Colonic mucosa (tissue), 4 donors: Measurements from ENCODE around the gene DNMT1. TPM values are rescaled to one million over a fixed set of nuclear protein-coding genes. Genes with fewer than 3 reads are reported as not detected.

ENCODE experiments used
- DNase-seq: peaks from one replicate; pipeline ENCODE4 v3.0.0-alpha.2; 2020
- H3K27ac ChIP-seq: fragments of 200-600 bp; one replicate; pipeline ENCODE4 v1.8.0; 2021
- H3K27me3 ChIP-seq: fragments of 200-600 bp; one replicate; pipeline ENCODE4 v1.8.0; 2021
- H3K36me3 ChIP-seq: fragments of 200-600 bp; one replicate; pipeline ENCODE4 v1.8.0; 2021
- H3K4me1 ChIP-seq: fragments of 200-600 bp; one replicate; pipeline ENCODE4 v1.8.0; 2021; ENCODE audit warnings: mild to moderate bottlenecking
- H3K4me3 ChIP-seq: fragments of 200-600 bp; one replicate; pipeline ENCODE4 v1.8.0; 2021
- H3K9ac ChIP-seq, 2 donors: one replicate each; pipeline ENCODE4 v1.7.0; 2013; ENCODE audit warnings: control low read depth in 2 of 2, low read depth in 2 of 2, low read length in 2 of 2
- H3K9me3 ChIP-seq: fragments of 200-600 bp; one replicate; pipeline ENCODE4 v1.8.0; 2021
- CTCF ChIP-seq: fragments of 200-600 bp; IDR thresholded peaks from one replicate; pipeline ENCODE4 v1.8.0; 2022; ENCODE audit warnings: antibody characterized with exemption, mild to moderate bottlenecking
- intact Hi-C: fragments of 100-400 bp; cut with DNase I; formaldehyde crosslinking; loops from one replicate; pipeline ENCODE4 v1.14.1; 2022
- total RNA-seq, 2 donors: library from RNA; stranded (reverse); fragmentation: NEBNext Ultra II Directional in 1 of 2; extraction: Animal tissue kit (Norgen Biotek cat#: 25700) in 1 of 2; gene quantifications; one replicate each; pipeline ENCODE4 v1.2.1, GENCODE V29; 2021
- donor health status: healthy.
- donor health status: DM: no; HTN: no; CAD: no.
- donor health status: DM: no; HTN: no; CAD: no.

DNMT1 gene
- total RNA-seq, 2 donors from 2014 or later, result 36.3 to 139 TPM

DNA sequence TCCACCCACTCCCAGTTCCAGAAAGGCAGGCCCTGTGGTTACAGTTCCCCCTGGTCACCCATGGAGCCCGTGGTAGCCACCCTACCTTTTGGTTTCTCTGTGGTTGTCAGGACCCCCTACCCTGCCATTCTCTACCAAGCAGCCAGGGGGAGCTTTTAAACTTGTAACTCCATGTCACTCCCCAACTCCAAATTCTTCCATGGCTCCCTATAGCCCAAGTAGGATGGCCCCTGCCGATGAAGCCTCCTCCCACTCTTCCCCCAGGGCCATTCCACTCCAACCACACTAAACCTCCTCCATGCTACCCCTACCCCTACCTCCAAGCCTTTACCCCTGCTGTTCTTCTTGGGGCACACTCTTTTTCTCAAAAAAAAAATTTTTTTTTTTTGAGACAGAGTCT, 34.2 kb upstream of the DNMT1 start:
- H3K4me3 ChIP-seq, result no peak overlapping the region

GRCh38 chr19:10228393-10228792, 33.6 kb upstream of the DNMT1 start:
- intact Hi-C loops, result no loop called here
- H3K36me3 ChIP-seq, result no peaks in the 10 kb centered on the region
- no peak for TF ChIP-seq CTCF
- H3K4me1 ChIP-seq, result no peaks in the 10 kb centered on the region
- no peak overlapping the region for H3K4me3 ChIP-seq
- DNase-seq, result no peak
- H3K9ac ChIP-seq, result peak overlapping the region in 1 of 2 donors; percentile 12
- H3K27me3 ChIP-seq, result no peaks in the 10 kb centered on the region
- H3K27ac ChIP-seq, result peak overlapping the region; percentile 1
- H3K9me3 ChIP-seq, result no peaks in the 10 kb centered on the region

More for the DNA sequence above, 34.2 kb upstream of the DNMT1 start:
- Histone ChIP-seq H3K9ac (no peak overlapping the region), H3K27ac (peak overlapping the region; percentile 1), H3K27me3 (no peaks in the 10 kb centered on the region), H3K9me3 (no peaks in the 10 kb centered on the region), H3K4me1 (no peaks in the 10 kb centered on the region), H3K36me3 (no peaks in the 10 kb centered on the region)
- intact Hi-C loops, result no loop called here
- peak; percentile 33 for TF ChIP-seq CTCF
- DNase-seq, result peak; percentile 51

GRCh38 chr19:10227026-10227971, 32.5 kb upstream of the DNMT1 start:
- Histone ChIP-seq H3K36me3 (no peaks in the 10 kb centered on the region), H3K9ac (peak overlapping the region in 1 of 2 donors; percentile 26), H3K27me3 (no peaks in the 10 kb centered on the region), H3K4me1 (no peaks in the 10 kb centered on the region), H3K27ac (peak overlapping the region; percentile 70), H3K9me3 (no peaks in the 10 kb centered on the region), H3K4me3 (no peak overlapping the region)
- no peak for DNase-seq
- intact Hi-C loops, result no loop called here
- no peak for TF ChIP-seq CTCF

DNA sequence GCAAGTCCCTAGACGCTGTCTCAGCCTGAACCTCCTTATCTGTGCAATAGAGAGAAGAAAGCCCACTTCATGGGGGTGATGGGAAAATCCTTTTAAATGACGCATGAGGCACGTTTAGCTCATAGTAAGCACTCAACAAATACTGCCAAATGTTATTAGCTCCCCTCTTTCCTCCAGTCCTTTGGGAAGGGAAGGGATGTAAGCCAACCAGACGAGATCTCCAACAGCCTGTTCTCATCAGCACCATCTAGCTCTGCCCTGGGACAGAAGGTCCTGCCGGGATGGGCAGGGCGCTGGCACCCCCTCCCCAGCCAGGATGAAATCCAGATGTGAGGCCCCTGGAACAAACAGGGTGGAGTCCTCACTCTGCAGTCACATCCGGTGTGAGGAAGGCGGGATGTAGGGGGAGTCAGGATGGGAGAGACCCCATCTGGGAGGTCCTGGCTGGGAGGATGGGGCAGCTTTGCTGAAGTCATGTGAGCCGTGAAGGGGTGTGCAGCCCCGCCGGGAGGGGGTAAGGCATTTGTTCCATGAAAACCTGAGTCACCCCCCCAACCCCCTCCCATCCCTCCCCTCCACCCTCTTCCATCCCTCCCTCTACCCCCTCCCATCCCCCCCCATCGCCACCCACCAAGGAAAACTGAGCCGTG, 31.7 kb upstream of the DNMT1 start:
- Histone ChIP-seq H3K4me3 (no peak overlapping the region), H3K9me3 (no peaks in the 10 kb centered on the region), H3K4me1 (no peaks in the 10 kb centered on the region), H3K27ac (peak overlapping the region; percentile 70), H3K9ac (no peak overlapping the region), H3K27me3 (no peaks in the 10 kb centered on the region), H3K36me3 (no peaks in the 10 kb centered on the region)
- peak; percentile 58 for DNase-seq
- intact Hi-C loops, result no loop called here
- TF ChIP-seq CTCF, result no peak

DNA sequence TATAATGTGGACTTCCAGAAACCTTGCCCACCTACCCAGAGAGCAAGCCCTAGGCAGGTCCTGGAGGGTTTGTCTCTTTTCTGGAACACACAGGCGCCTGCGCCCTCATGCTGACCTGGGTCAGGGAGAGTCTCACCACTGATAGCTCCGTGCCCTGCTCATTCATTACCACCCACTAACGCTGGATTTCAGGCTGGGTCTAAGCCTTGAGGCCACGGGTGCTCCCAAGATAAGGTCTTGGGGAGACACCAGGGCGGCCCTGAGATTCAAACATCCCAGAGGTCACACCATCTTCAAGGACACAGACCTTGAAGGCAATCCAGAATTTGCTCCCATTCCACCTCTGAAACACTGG, 31.2 kb upstream of the DNMT1 start:
- H3K4me1 ChIP-seq, result no peaks in the 10 kb centered on the region
- peak overlapping the region; percentile 70 for H3K27ac ChIP-seq
- no peaks in the 10 kb centered on the region for H3K36me3 ChIP-seq

More for the DNA sequence above, 31.2 kb upstream of the DNMT1 start:
- H3K4me3 ChIP-seq, result no peak overlapping the region
- DNase-seq, result no peak
- no peak for TF ChIP-seq CTCF
- no peak overlapping the region for H3K9ac ChIP-seq
- H3K9me3 ChIP-seq, result no peaks in the 10 kb centered on the region
- H3K27me3 ChIP-seq, result no peaks in the 10 kb centered on the region
- intact Hi-C loops, result no loop called here
